Psoas muscle (tissue), 8 donors: ENCODE results near the gene NOL3. TPM values are rescaled to one million over a fixed set of nuclear protein-coding genes. Genes with fewer than 3 reads are reported as not detected.

Experiments used
- ATAC-seq, 4 donors: fragments of 200-7000 bp; cut with Tn5 transposase; one replicate each; pipeline ENCODE4 v1.9.1; 2020; ENCODE audit warnings: moderate library complexity in 3 of 4, mild to moderate bottlenecking in 2 of 4
- DNase-seq, 2 donors: peaks; one replicate each; pipeline ENCODE4 v3.0.0-alpha.2; 2020
- H3K27ac ChIP-seq: fragments of 200-600 bp; one replicate; pipeline ENCODE4 v1.8.0; 2022
- H3K27me3 ChIP-seq, 3 donors: fragments of 200-600 bp in 1 of 3; one replicate each; pipeline versions ENCODE4 v1.6.1 to v1.8.0; 2013 to 2022; ENCODE audit warnings: low read length in 2 of 3, mild to moderate bottlenecking in 2 of 3, moderate library complexity in 1 of 3; ENCODE audit not compliant: insufficient read depth in 3 of 3
- H3K36me3 ChIP-seq, 2 donors: fragments of 200-600 bp in 1 of 2; one replicate each; pipeline versions ENCODE4 v1.6.1 to v1.8.0; 2013 to 2022; ENCODE audit warnings: low read depth in 1 of 2, mild to moderate bottlenecking in 1 of 2, moderate library complexity in 1 of 2; ENCODE audit not compliant: insufficient read depth in 1 of 2
- H3K4me1 ChIP-seq: fragments of 200-600 bp; one replicate; pipeline ENCODE4 v1.8.0; 2022
- H3K4me3 ChIP-seq: fragments of 200-600 bp; one replicate; pipeline ENCODE4 v1.8.0; 2022; ENCODE audit warnings: mild to moderate bottlenecking
- H3K9me3 ChIP-seq: fragments of 200-600 bp; one replicate; pipeline ENCODE4 v1.8.0; 2022
- WGBS, 3 donors: extraction: QIAGEN DNeasy Blood & Tissue Kit; methylation state at CpG; one replicate each; pipeline versions ENCODE4 v1.1.6 to v1.1.7; 2013; 5-methylcytosine and 5-hydroxymethylcytosine counted together
- intact Hi-C, 2 donors: fragments of 100-400 bp; cut with DNase I; formaldehyde crosslinking; loops; one replicate each; pipeline versions ENCODE4 v1.11.0 to v1.14.2; 2022
- polyA plus RNA-seq, 3 donors: library from polyadenylated mRNA; stranded (reverse); fragments of 200-250 nt; gene quantifications; one replicate each; pipeline ENCODE4 v1.2.3, GENCODE V29; 2013
- total RNA-seq, 4 donors: library from RNA; stranded (reverse); fragmentation: NEBNext Ultra II Directional in 2 of 4; extraction: Animal tissue kit (Norgen Biotek cat#: 25700) in 2 of 4; gene quantifications; one replicate each; pipeline versions ENCODE4 v1.2.1 to v1.2.4, GENCODE V29; 2021 to 2023
- TF ChIP-seq, protein P1 (sequence below): fragments of 200-600 bp; IDR thresholded peaks from one replicate; pipeline ENCODE4 v1.8.0; 2022; ENCODE audit warnings: antibody characterized with exemption
- donor health status: healthy with polysubstance abuse.
- donor health status: DM: no; HTN: no; CAD: no; lungs with moderate emphysema.
- donor health status: Bipolar disorder and iron deficiency.
- donor health status: healthy.
- donor health status: DM: yes; HTN: yes; CAD: no.
- donor health status: DM: no; HTN: no; CAD: no.
- donor health status: DM: no; HTN: no; CAD: no.
- donor health status: DM: yes; HTN: yes; CAD: no.

Gene NOL3
- total and polyA plus RNA-seq, 7 donors, result 53.6 to 133 (median 93.9) TPM

DNA sequence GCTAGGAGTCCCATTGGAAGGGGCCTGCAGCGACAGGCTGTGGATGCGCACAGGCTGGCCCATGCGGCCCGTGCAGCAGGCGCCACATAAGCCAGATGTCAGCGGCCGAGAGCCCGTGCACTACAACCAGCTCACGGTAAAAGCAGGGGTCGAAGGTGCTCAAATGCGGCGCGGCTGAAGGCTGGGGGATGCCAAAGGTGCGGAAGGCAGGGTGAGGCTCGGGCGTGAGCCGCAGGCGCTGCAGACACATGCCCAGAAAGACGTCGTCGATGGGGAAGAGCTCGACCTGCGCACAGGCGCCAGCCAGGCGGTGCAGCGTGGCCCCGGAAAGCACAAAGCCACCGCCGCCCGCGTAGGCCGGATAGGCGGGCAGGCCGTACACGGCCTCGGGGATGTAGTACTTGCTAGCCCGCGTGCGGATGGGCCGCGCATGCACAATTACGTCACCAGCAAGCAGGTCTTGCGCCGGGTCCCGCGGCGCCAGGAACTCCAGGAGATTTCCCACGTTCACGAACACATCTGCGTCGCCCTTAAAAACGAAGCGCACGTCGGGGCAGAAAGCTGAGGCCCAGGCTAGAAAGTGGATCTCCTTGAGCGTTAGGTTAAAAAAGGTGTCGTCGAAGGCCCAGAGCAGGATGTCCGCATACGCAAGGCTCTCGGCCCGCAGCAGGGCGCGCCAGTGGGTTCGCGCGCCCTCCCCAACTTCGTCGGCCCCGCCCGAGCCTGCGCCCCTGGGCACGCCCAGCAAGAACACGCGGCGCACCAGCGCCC is 20.9 kb upstream of the NOL3 start:
- TF ChIP-seq, protein P1, sequence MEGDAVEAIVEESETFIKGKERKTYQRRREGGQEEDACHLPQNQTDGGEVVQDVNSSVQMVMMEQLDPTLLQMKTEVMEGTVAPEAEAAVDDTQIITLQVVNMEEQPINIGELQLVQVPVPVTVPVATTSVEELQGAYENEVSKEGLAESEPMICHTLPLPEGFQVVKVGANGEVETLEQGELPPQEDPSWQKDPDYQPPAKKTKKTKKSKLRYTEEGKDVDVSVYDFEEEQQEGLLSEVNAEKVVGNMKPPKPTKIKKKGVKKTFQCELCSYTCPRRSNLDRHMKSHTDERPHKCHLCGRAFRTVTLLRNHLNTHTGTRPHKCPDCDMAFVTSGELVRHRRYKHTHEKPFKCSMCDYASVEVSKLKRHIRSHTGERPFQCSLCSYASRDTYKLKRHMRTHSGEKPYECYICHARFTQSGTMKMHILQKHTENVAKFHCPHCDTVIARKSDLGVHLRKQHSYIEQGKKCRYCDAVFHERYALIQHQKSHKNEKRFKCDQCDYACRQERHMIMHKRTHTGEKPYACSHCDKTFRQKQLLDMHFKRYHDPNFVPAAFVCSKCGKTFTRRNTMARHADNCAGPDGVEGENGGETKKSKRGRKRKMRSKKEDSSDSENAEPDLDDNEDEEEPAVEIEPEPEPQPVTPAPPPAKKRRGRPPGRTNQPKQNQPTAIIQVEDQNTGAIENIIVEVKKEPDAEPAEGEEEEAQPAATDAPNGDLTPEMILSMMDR, result no peak
- peaks cover 0 to 17% (median 0%) of the 10 kb centered on the region in 3 donors for H3K27me3 ChIP-seq
- H3K36me3 ChIP-seq, result peaks cover 9 to 49% of the 10 kb centered on the region in 2 donors
- intact Hi-C loops, result no loop called here
- H3K9me3 ChIP-seq, result no peaks in the 10 kb centered on the region
- WGBS, 3 donors, result 63 to 68% (median 66%) methylated on average over 77 of the region's 77 CpGs
- no peak for DNase-seq
- no peak for ATAC-seq
- peak overlapping the region; percentile 68 for H3K4me3 ChIP-seq
- peaks cover 2% of the 10 kb centered on the region for H3K4me1 ChIP-seq
- H3K27ac ChIP-seq, result no peak overlapping the region

DNA sequence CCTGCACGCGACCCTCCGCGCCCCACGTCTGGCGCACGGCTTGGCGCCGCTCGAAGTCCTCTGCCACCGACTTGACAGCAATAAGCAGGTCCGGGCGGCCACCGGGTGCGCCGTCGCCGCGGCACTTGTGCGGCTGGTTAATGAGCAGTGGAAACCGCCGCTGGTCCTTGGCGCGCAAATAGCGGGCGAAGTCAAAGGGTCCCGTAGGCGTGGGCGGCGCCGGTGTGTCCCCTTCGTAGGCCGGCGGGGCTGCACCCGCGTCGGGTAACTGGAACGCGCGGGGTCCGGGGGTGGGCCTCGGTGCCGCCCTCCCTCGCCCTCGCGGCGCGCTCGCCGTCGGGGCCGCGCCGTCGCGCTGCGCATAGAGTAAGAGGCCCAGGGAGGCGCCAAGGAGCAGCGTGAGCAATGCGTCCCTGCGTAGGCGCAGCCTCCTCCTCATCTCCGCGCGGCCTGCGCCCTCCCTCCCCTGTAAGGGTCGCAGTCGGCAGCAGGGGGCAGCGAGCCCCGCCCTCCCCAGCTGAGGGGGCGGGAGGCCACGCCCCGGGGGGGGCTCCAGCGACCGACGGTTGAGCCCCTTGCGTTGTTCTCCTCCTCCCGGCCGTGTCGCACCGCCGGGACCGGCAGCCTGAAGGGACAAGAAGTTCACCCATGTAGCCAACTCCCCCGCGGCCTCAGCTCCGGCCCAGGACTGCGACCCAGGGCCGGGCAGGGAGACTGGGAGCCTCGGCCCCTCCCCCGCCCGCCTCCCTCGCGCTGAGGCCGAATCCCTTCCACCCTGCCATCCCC is 20.1 kb upstream of the NOL3 start:
- WGBS, 3 donors, result 5 to 10% (median 10%) methylated on average over 47 to 94 of the region's 94 CpGs
- H3K4me1 ChIP-seq, result peaks cover 2% of the 10 kb centered on the region
- intact Hi-C loops, result no loop called here
- H3K27me3 ChIP-seq, result peaks cover 0 to 17% (median 0%) of the 10 kb centered on the region in 3 donors
- no peaks in the 10 kb centered on the region for H3K9me3 ChIP-seq
- H3K27ac ChIP-seq, result peak overlapping the region; percentile 42
- peak; percentile 16 to 58 (median 52) for ATAC-seq
- H3K4me3 ChIP-seq, result peak overlapping the region; percentile 68
- H3K36me3 ChIP-seq, result peaks cover 9 to 41% of the 10 kb centered on the region in 2 donors
- TF ChIP-seq, protein P1, result no peak
- peak; percentile 59 to 71 for DNase-seq

DNA sequence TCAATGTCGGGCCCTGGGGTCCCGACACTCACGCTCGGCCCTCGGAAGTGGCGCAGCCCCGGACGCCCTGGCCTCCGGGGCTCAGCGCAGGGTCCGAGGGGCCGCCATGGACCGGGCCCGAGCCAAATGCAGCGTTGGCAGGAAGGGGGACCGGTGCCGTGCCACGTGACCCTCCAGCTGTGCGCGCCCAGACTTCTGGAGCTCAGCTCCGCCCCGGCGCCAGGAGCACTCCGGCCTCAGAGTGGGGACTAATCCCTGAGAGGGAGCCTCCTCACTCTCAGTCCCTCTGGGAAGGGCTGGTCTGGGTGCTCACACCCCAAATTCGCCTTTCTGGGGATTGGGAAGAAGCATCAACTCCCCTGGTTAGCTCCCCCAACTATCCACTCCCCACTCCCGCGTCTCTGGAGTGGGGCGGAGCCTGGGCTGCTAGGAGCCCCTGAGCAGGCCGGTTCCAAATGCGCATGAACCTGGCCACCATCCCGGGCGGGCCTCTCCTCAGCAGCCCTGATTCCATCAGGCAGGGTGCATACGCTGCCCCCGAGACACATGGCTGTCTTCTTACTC is 19.4 kb upstream of the NOL3 start, which contains the start of gene B3GNT9:
Gene B3GNT9, minus strand, starts transcription at position 166 of the 564 bp plus-strand sequence. CDS start 513 bp downstream, outside the sequence.
- TF ChIP-seq, protein P1, result no peak
- peak within 1 kb of the TSS; percentile 68 for H3K4me3 ChIP-seq
- intact Hi-C loops, result no loop called here
- DNase-seq, result peak; percentile 78
- peaks cover 9 to 35% of the 10 kb centered on the region in 2 donors for H3K36me3 ChIP-seq
- no peaks in the 10 kb centered on the region for H3K9me3 ChIP-seq
- peaks cover 6% of the 10 kb centered on the region for H3K4me1 ChIP-seq
- H3K27ac ChIP-seq, result peak within 1 kb of the TSS; percentile 42
- ATAC-seq, result peak; percentile 36 to 70 (median 60)
- WGBS, 3 donors, result 1 to 2% (median 1%) methylated on average over 30 to 34 of the region's 34 CpGs
- peaks cover 0 to 17% (median 0%) of the 10 kb centered on the region in 3 donors for H3K27me3 ChIP-seq

DNA sequence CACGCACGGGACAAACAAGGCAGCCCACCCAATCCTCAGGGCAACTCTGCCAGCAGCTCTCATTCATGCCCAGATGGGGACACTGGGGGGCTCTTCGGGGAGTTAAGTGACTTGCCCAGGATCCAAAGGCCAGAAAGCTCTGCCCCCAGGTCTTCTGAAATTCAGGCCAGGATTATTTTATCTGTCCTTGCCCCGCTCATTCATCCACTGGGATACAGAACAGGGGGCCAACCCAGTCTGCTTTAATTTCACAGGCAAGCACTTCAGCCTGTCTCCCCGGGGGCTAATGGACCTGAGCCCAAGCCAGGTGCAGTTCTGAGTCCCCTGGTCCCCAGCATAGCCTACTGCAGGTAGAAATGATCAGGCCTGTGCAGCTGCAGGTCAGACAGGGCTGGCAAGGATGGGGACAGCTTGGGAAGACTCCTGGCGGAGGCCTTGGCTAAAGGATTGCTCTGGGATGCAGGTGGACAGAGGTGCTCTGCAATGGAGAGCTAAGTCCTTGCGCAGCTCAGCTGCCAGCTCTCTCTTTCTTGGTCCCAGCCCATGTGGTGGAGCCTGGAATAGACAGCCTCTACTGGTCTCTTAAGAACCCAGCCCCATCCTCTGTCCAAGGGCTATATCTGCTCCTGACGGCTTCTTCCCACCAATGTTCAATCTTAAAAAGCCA is 18.8 kb upstream of the NOL3 start:
- TF ChIP-seq, protein P1, result no peak
- Histone ChIP-seq H3K9me3 (no peaks in the 10 kb centered on the region), H3K27me3 (peaks cover 0 to 17% (median 0%) of the 10 kb centered on the region in 3 donors), H3K27ac (no peak overlapping the region), H3K36me3 (peaks cover 9 to 28% of the 10 kb centered on the region in 2 donors), H3K4me3 (no peak overlapping the region), H3K4me1 (peaks cover 6% of the 10 kb centered on the region)
- no peak for DNase-seq
- intact Hi-C loops, result no loop called here
- WGBS, 3 donors, result 49 to 52% (median 49%) methylated on average over 8 of the region's 8 CpGs
- ATAC-seq, result no peak
